OCI-LY1 (cell line): ENCODE results near the gene HLA-DQA1.

ENCODE experiments used
- H2AFZ ChIP-seq: fragments of 200-600 bp; sonication (generic), shearing (Covaris generic); 2 replicates; pipeline ENCODE4 v1.6.0; 2014; ENCODE audit warnings: antibody characterized with exemption, mild to moderate bottlenecking, low read length
- H3F3A ChIP-seq: fragments of 200-600 bp; sonication (generic), shearing (Covaris generic); 2 replicates; pipeline ENCODE4 v1.6.0; 2014; ENCODE audit warnings: mild to moderate bottlenecking, antibody characterized with exemption, low read length, moderate library complexity; ENCODE audit not compliant: insufficient read depth
- H3K27ac ChIP-seq: fragments of 200-600 bp; sonication (generic); 2 replicates; pipeline ENCODE4 v1.5.1; 2014; ENCODE audit warnings: low read length, mixed run types, mild to moderate bottlenecking, low read depth; ENCODE audit not compliant: poor library complexity, severe bottlenecking
- H3K27me3 ChIP-seq: fragments of 200-600 bp; sonication (generic); 2 replicates; pipeline ENCODE4 v1.6.0; 2014; ENCODE audit warnings: antibody characterized with exemption, mild to moderate bottlenecking, low read length, moderate library complexity; ENCODE audit not compliant: insufficient read depth
- H3K36me3 ChIP-seq: fragments of 200-600 bp; sonication (generic); 2 replicates; pipeline ENCODE4 v1.6.1; 2014; ENCODE audit warnings: mild to moderate bottlenecking, antibody characterized with exemption, low read length, moderate library complexity, mixed read lengths; ENCODE audit not compliant: insufficient read depth
- H3K4me1 ChIP-seq: fragments of 200-600 bp; sonication (generic); 2 replicates; pipeline ENCODE4 v1.5.1; 2014; ENCODE audit warnings: mild to moderate bottlenecking, low read length, moderate library complexity; ENCODE audit not compliant: insufficient read depth, severe bottlenecking
- H3K4me2 ChIP-seq: fragments of 200-600 bp; sonication (generic), shearing (Covaris generic); 2 replicates; pipeline ENCODE4 v1.6.1; 2014; ENCODE audit warnings: low read length
- H3K4me3 ChIP-seq: fragments of 200-600 bp; sonication (generic); 2 replicates; pipeline ENCODE4 v1.5.1; 2014; ENCODE audit warnings: low read length, low read depth, mild to moderate bottlenecking, mixed read lengths; ENCODE audit not compliant: poor library complexity, severe bottlenecking
- H3K79me2 ChIP-seq: fragments of 200-600 bp; shearing (Covaris generic); 2 replicates; pipeline ENCODE4 v1.6.1; 2016; ENCODE audit warnings: mixed run types, low read length, mixed read lengths; ENCODE audit not compliant: insufficient read depth
- H3K9ac ChIP-seq: fragments of 200-600 bp; sonication (generic), shearing (Covaris generic); 2 replicates; pipeline ENCODE4 v1.6.1; 2014; ENCODE audit warnings: mild to moderate bottlenecking, low read length, mixed read lengths
- H3K9me2 ChIP-seq: fragments of 200-600 bp; sonication (generic), shearing (Covaris generic); 2 replicates; pipeline ENCODE4 v1.6.1; 2014; ENCODE audit warnings: low read depth, mild to moderate bottlenecking, low read length, mixed read lengths
- H3K9me3 ChIP-seq: fragments of 200-600 bp; shearing (Covaris generic); 2 replicates; pipeline ENCODE4 v1.6.1; 2014; ENCODE audit warnings: low read length, mixed read lengths
- H4K20me1 ChIP-seq: fragments of 200-600 bp; sonication (generic), shearing (Covaris generic); 2 replicates; pipeline ENCODE4 v1.6.0; 2016; ENCODE audit warnings: mild to moderate bottlenecking, low read length; ENCODE audit not compliant: insufficient read depth
- CTCF ChIP-seq: fragments of 200-600 bp; sonication (generic), shearing (Covaris generic); IDR thresholded peaks from 2 replicates; pipeline ENCODE4 v1.5.1; 2017; ENCODE audit warnings: mild to moderate bottlenecking, antibody characterized with exemption, low read length, moderate library complexity, mixed read lengths
- EZH2 ChIP-seq: fragments of 200-600 bp; sonication (generic), shearing (Covaris generic); IDR thresholded peaks from 2 replicates; pipeline ENCODE4 v1.8.0; 2017; ENCODE audit warnings: borderline replicate concordance, mixed run types, mild to moderate bottlenecking, antibody characterized with exemption, low read length, moderate library complexity, mixed read lengths

The HLA-DQA1 gene

GRCh38 chr6:32610682-32611296 lies 26.4 kb upstream of the HLA-DQA1 start:
- Histone ChIP-seq H3F3A (no peaks in the 10 kb centered on the region), H3K27ac (no peak overlapping the region), H4K20me1 (no peaks in the 10 kb centered on the region), H3K4me3 (no peak overlapping the region), H3K79me2 (no peaks in the 10 kb centered on the region), H3K36me3 (no peaks in the 10 kb centered on the region), H3K9ac (no peak overlapping the region), H3K4me1 (no peaks in the 10 kb centered on the region), H3K9me2 (no peaks in the 10 kb centered on the region), H3K4me2 (no peak overlapping the region), H3K9me3 (no peaks in the 10 kb centered on the region), H2AFZ (no peak overlapping the region), H3K27me3 (no peaks in the 10 kb centered on the region)
- TF ChIP-seq CTCF (no peak), EZH2 (no peak)

- Histone ChIP-seq H3K4me1 (no peaks in the 10 kb centered on the region), H3K36me3 (no peaks in the 10 kb centered on the region), H3K27me3 (no peaks in the 10 kb centered on the region), H3K4me2 (no peak overlapping the region), H3K9me3 (no peaks in the 10 kb centered on the region), H3K27ac (no peak overlapping the region), H2AFZ (no peak overlapping the region), H3F3A (no peaks in the 10 kb centered on the region), H3K79me2 (no peaks in the 10 kb centered on the region), H3K4me3 (no peak overlapping the region), H4K20me1 (no peaks in the 10 kb centered on the region), H3K9ac (no peak overlapping the region), H3K9me2 (no peaks in the 10 kb centered on the region)
- TF ChIP-seq CTCF, result no peak
- TF ChIP-seq EZH2, result no peak
Measured at GRCh38 chr6:32613475-32613874, 23.7 kb upstream of the HLA-DQA1 start.

GRCh38 chr6:32614366-32615081 lies 22.7 kb upstream of the HLA-DQA1 start:
- Histone ChIP-seq H3K36me3 (no peaks in the 10 kb centered on the region), H3K27ac (no peak overlapping the region), H3K9me2 (no peaks in the 10 kb centered on the region), H3K4me2 (no peak overlapping the region), H4K20me1 (no peaks in the 10 kb centered on the region), H3F3A (no peaks in the 10 kb centered on the region), H2AFZ (no peak overlapping the region), H3K9me3 (no peaks in the 10 kb centered on the region), H3K4me3 (no peak overlapping the region), H3K9ac (no peak overlapping the region), H3K4me1 (no peaks in the 10 kb centered on the region), H3K79me2 (no peaks in the 10 kb centered on the region), H3K27me3 (no peaks in the 10 kb centered on the region)
- TF ChIP-seq EZH2 (no peak), CTCF (no peak)
